Kidney tubule cell (primary cell): Measurements from ENCODE around the gene PLCB2.
A peak's percentile ranks its signal among the peaks of the same experiment; 100 is the strongest.

Experiments
- DNase-seq: peaks from one replicate; pipeline ENCODE4 v3.0.0-alpha.2; 2018; ENCODE audit warnings: low spot score

The PLCB2 gene

DNA sequence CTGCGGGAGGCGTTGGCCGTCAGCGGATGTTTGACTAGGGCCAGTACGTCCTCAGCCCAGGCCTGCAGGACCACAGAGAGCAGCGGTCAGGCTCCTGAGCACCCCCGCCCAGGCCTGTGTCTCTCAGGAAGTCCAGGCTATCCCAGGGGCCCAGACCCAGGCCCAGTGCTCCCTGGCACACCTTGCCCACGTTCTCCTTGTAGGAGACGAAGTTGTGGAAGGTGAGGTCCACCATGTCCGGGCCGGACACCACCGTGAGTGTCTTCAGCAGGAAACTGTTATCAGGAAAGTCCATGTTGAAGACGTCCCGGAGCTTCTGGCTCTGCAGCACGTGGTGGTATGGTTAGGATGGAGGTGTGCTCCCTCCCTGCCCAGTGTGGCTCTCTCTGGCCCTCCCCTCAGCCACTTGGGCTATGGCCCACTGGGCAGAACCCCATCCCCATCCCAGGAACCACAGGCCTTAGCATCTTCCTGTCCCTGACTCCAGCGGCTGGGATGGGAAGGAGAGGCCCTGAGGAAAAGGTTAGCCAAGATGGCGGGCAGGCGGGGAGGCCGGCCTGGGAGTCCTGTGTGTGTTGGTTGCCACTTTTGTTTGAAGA is 5.3 kb downstream of the PLCB2 start:
- DNase-seq: no peak

DNA sequence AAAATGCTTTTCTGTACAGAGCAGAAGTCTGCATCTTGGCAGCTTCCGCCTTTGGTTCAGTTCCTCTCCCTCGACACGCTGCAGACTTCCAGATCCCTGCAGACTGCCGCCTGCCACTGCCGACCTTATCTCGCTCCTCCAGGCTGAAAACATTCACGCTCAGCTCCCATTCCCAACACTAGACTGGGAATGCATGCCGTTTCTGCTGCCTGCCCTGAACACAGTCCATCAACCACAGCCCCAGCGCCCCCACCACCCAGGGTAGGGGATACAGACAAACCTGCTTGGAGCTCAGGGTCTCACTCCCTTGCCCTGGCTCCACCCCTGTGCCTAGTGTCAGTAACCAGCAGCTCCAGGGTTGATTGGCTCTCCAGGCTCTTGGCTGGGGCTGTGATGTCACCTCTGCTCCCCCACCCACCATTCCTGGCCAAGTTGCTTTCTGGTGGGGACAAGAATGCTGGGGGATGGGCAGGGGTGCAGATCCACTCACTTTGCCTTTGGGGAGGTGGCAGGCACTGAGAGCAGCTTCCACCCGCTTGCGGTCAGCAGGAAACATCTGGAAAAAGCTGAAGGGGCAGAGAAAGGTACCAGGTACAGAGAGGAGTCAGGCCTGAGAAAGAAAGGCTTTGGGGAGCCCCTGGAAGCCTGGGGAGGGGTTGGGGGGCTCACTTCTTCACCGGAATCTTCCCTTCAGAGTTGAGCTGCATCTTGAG is 6.1 kb downstream of the PLCB2 start:
- no peak for DNase-seq

DNA sequence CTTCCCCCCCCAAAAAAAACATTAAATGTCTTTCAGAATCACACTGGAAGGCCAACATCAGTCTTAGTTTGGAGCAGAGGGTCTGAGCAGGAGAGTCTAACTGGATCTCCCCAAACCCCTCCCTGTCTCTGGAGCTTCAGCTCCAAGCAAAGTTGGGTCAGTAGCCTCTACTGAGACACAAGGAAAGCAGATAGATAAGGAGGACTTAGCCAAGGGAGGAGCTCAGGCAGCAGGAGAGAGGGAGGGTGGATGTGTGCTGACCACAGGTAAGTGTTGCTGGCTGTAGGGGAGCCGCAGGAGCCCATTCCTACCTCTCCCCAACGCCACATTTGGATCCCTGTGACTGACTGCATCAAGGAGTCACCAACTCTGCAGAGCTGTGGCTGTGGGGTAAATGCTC is 7.0 kb downstream of the PLCB2 start:
- DNase-seq: no peak

DNA sequence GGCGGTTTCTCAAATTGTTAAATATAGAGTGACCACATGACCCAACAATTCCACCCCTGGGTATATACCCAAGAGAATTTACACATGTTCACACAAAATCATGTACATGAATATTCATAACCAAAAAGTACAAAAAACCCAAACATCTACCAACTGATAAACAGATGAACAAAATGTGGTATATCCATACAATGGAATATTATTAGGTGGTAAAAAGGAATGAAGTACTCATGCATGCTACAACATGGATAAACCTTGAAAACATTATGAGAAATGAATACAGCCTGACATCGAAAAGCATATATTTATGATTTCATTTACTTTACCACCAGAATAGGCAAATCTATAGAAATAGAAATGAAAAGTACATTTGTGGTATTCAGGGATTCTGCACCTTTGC is 7.4 kb downstream of the PLCB2 start:
- DNase-seq: no peak

DNA sequence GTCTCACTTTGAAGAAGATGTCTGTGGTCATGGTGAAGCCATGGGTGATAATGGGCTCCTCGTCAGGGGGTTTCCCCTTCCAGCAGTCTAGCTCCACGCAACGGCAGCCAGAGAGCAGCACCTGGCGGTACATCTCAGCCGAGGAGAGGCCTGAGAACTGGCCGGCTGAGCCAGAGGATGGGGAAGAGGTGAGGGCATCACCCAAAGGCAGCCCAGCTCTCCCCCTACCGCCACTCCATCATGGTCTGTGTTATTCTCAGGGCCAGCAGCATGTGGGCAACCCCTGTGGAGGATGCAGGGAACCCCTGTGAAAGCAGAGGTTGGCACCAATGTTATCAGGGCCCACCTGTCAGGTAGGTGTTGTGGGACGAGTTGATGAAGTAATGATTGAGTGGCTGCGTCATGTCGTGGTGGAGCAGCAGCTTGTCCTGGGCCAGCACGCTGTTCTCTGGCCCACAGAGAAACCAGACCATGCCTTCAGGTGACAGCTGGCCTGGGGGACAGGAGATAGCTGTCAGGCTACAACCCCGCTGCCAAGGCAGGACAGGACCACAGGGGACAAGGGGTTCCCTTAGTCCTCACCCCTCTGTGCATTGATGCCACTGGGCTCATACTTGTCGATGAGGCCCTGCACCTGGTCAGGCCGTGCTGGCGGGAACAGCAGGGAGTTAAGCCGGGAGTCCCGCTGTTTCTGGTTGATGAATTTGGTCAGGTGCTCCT is 9.4 kb downstream of the PLCB2 start:
- DNase-seq: no peak

DNA sequence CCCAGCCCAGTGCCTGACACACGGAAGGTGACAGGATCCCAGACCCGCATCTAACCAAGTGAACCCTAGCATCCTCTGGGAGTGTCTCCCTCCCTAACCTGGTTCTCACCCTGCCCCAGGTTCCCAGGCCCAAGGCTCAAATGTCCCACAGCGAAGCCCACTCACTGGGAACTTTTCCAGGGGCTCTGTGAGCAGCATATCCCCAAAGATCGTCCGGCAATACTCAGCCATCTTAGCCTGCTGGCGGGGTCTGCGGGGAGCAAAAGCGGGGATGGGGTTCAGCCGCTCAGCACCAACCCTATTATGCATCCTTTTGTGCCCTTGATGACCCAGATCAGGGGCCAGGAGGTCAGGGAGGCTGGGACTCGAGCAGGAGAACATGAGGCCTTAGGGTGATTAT is 10.4 kb downstream of the PLCB2 start:
- DNase-seq: no peak

DNA sequence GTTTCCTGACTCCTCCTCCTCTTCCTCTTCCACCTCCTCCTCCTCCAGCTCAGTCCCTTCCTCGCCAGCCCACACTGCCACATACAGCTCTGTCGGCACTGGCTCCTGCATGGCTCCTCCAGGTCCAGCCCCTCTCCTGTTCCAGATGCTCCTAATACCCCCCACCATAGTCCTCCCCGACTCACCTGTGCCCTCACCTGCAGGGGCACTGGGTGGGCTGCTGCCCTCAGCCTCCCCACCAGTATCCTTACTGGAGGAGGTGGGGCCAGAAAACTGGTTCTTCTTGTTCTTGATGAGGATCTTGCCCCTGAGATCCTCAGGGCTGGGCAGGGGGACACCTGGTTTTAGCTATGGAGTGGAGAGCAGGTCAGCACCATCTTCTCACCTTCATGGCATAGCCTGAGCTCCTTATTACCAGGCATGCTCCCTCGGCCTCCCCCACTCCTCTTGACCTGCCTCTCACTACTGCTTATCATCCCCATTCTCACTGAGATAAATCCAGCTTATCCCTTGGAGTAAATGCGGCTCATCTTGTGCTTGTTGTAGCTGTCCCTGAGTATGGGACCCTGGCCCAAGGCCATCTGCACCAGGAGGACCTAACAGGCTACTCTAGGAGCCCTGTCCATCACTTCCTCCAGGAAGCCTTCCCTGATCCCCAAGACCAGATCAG is 11.0 kb downstream of the PLCB2 start:
- no peak for DNase-seq

DNA sequence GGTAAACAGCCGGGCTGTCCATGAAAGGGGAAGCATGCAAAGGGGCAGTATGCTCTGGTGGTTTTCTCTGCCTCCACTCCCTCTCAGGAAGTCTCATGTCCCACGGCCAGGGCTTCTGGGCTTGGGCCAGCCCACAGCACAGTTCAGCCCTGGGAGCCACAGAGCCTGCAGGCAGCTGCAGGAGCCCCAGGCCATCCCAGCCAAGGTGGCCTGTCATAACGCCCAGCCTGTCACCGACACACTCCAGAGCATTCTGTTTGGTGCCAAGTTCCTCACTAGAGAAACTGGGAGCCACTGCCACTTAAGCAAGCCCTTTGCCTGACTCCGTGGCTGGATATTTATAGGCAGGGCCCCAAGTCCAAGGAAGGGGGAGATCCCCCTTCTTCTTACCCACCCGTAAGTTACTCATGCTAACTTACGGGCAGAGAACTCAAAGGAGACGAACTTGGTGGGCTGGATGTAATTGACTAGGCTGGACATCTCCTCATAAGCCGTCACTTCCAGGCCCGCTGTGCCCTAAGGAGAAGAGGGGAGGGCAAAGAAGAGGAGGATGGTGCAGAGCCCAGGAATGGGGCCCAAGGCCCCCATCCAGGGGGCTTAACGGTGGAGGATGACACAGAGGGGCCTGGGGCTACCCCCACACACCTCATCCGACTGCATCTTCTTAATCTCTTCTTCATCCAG is 11.7 kb downstream of the PLCB2 start:
- DNase-seq: no peak

DNA sequence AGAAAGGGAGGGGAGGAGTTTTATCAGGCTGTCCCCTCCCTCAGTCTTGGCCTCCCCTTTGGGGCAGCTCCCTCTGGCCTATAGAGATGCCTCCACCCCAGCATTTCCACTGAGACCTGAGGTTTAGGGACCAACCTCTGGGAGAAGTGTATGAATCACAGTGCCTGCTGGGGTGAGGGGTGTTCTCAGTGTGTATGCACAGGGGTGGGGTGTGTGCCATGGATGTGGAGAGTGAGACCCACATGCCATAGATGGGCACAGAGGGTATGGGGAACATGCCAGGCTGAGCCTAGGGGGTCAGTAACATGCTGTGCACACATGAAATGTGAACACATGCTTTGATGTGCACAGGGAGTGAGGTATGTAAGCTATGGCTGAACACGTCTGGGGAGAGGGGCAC is 12.4 kb downstream of the PLCB2 start:
- no peak for DNase-seq

DNA sequence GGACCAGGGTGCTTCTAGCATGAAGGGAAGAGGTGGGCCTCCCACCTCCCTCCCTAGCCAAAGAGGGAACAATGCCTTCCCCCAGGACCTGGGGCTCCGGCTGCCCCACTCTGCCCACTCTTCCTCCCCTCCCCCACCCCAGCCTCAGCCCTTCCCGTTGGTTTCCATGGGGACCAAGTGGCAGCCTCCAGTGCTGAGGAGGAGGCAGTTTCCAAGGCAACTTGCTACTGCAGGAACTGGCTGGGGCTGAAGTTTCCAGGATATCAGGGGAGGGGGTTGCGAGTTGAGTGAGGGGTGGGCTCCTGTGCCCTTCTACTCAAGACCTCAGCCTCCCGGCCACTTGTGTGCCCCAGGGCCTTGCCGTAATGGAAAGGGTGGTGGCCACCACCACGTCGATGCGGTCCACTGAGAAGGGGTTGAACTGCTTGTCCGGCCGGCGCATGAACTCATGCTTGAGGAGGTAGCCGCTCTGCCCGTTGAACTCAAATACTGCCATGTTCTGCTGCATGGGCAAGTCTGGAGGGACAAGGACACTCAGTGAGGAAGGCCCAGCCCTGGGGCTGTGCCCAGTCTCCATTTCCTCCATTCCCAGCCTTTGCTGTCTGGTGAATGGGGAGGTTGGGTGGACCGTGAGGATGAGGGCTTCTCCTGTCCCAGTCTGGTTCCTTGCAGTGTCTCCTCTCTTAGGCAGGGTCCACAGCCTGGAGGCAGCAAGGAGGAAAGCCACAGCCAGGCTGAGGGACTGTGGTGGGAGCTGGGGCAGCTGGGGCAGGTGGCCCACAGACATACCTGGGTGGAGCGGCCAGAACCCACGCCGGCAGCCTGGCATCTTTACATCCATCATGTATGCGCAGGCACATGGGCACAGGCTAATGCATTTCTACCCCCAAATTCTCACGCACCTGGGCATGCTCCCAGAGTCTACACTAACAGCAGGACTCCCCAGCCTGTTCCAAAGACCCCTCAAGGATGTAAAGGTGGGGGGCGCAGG is 13.5 kb downstream of the PLCB2 start:
- DNase-seq: no peak

DNA sequence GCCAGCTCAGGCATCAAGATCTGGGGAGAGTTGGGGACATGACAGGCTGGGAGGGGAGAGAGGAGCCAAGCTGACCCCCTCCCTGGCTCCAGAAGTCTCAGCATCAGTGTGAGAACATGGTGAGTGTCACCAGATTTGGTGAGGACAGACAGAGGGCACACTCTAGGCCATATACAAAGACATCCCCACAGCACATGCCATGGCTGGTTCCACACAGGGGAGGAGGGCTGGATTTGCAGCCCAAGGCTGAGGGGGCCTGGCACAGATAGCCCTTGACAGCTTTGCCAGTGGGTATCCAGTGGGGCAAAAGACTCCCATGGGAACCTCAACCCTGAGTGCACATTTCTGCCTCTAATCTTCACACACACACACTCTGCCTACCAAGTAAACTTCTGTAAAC is 14.7 kb downstream of the PLCB2 start:
- DNase-seq: no peak

DNA sequence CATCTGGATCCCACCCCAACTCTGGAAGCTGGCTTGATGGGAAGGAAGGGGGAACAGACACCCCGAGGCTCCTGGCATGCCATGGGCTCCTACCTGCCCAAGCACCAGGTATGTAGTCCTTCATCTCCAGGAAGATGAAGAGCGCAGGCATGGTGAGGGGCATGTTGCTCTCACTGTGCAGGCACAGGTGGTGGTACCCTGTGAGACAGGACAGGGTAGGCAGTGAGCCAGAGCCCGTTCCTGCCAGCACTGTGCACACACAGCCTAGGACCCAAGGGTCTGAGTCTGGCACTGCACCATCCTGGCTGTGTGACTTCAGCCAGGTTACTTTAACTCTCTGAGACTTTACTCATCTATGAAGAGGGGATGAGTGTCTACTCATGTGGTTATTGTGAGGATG is 15.5 kb downstream of the PLCB2 start:
- DNase-seq: no peak

DNA sequence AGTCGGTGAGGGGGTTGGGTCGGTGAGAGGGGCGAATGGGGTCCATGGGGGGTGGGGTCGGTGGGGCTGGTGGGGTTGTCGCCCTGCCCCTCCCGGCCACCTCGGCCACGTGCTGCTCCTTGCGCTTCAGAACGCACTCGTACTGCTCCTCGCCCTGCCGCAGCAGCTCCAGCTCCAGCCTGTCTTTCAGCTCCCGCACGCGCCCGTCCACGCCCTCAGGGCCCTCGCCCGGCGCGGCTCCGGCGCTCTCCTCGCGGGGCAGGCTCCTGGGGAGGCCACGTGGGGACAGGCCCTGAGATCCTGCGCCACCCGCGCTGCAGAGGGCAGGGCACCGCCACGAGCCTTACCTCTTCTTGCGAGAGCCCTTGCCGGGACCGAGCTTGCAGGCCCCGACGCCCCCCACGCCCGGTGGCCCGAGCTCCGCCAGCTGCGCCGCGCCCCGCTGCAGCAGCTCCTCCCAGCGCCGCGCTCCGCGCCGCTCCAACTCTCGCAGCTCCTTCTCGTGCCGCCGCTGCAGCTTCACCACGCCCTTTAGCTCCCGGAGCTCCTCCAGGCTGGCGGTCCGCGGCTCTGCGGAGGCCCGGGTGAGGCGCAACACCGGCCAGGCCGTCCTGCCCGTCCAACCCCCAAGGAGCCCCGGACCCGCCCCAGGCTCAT is 16.7 kb downstream of the PLCB2 start:
- peak; percentile 56 for DNase-seq

DNA sequence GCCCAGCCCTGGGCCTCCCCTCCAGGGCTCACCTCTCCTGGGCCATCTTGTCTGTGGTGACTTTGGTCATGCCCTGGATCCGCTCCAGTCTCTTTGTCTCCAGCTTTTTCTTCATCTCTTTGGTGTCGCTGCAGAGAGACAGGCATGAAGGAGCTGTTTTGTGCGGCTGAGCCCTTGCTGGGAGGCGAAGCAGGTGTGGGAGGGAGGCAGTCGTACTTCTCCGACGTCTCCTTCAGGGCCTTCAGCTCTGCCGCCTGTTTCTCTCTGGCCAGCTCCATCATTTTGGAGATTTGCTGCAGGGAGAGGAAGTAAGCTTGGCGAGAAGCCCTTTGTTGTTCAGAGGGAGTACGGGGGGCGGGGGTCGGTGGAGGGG is 17.2 kb downstream of the PLCB2 start:
- no peak for DNase-seq

DNA sequence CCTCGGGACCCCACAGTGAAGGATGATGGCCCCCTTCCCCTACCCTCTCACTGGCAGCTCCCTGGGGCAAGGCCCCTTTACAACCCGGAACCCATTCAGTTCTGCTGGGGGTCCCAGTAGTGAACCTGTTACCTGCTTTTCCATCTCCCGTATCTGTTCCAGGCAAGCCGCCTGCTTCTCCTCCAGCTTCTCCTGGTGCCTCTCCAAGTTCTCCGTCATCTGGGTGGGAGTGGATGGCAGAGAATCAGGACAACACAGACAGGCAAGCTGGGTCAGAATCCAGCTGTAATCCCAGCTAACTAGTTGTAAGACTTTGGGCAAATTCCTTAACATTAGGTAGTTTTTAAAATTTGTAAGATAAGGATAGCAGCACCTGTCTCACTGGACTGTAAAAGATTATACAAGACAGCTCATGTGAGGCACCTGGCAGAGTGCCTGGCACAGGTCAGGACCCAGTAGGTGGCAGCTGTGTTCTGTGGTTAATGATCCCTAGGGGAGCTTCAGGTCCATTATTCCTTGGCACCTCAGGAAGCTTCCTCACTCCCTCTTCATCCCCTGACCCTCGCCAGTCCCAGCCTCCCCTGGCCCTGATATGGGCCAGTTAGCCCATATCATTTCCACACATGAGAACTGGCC is 18.5 kb downstream of the PLCB2 start:
- peak; percentile 83 for DNase-seq

DNA sequence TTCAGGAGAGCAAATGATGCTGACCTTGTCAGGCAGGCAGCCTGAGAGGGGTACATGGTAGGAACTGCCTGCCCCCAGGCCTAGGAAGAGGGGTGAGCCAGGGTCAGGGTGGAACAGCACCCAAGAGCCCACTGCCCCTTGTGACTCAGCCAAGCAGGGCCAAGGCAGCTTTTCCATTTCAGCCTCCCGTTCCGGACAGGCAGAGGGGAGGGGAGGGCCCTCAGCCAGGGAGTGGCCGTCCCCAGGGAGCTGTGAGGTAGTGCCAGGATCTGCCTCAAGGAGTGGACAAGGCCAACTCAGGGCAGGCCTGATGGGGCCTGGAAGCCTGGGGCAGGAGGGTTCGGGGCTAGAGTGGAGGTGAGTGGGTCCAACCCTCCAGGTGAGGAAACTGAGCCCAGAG is 19.8 kb downstream of the PLCB2 start:
- DNase-seq: no peak

DNA sequence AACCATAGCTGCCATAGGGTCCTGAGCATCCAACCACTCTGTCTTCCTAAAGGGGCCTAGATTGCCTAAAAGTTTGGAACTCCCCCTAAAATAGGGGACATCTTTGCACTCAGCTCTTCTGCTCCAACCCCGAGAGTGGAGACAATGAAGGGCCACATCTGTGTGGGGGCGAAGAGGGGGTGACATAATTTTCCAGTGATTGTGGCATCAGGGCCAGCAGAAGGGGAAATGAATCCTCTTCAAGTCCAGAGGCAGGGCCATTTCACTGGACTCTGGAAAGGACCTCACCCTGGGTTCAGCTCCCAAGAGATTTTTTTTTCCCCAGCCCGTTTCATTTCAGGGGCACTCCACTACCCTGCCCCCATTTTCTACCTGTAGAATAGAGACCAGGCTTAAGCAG is 20.2 kb downstream of the PLCB2 start:
- DNase-seq: no peak

DNA sequence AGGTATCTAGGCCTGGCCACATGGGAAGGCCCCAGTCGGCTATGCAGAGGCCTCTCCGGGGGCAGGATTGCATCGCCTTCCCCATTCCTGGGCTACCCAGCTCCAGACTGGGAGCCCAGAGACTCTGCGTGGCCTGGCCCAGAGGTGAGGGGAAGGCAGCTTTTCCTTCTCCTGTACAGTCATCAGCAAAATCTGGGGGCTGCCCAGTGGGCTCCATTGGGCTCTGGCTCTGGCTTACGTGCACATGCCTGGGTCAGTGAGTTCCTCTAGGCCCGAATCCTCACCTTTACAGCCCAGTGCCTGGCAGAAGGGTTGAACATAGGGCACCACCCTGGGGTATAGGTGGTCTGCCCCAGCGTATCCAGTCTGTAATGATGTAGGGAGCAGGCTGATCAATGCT is 20.9 kb downstream of the PLCB2 start:
- no peak for DNase-seq

DNA sequence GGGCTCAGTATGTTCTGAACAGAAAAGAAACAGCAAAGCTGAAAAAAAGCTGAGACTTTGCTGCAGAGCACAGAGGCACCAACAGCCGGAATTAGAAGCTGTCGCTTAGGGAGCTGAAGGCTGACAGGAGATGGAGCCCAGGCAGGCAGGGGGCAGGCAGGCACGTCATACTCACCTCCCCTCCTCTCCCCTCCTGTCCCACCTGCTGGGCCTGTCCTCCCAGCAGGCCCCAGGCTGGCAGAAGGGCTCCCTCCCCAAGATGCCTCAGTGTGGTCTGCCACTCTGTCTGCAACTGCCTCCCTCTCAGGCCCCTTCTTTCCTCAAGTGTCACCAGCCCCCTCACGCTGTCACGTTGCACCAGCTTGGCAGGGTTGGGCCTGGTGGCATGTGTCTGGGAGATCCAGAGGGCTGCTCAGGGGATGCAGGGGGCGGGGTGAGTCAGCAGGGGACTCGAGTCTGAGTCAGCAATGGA is 21.6 kb downstream of the PLCB2 start:
- DNase-seq: no peak

DNA sequence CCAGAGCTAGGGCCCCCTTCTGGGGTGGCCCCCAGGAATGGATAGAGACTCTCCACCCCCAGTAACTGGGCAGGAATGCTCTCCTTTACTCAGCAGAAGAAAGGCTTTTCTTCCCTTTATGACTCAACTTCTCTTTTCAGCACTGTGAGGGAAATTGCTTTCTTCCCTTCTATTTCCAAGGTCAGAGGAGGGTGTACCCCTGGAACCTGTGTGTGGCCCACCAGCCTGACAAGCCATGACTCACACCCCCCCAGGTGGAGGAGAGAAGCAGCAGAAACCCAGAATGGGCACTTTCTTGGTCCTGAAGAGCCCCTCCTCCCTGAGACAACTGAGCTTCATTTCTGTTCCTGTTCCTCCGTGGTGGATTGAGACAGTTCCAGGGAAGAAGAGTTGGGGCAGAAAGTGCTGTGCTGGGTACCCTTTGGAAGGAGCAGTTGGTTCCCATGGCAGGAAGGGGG is 22.2 kb downstream of the PLCB2 start:
- no peak for DNase-seq
